DOHH2 (cell line): Measurements from ENCODE around the gene ITGAL.
"Not testable (repeated sequence)": the region's sequence is repeated elsewhere in the genome, so short reads cannot be mapped to it uniquely, and the experiment has no call there.

Source experiments
- H3F3A ChIP-seq: fragments of 200-600 bp; sonication (generic), shearing (Covaris generic); 2 replicates; pipeline ENCODE4 v1.6.0; 2016; ENCODE audit warnings: antibody characterized with exemption, mild to moderate bottlenecking; ENCODE audit not compliant: control insufficient read depth, insufficient read depth
- H3K27ac ChIP-seq: fragments of 200-600 bp; sonication (generic); 2 replicates; pipeline ENCODE4 v1.5.1; 2014; ENCODE audit warnings: low read depth, mild to moderate bottlenecking, low read length, moderate library complexity
- H3K27me3 ChIP-seq: fragments of 200-600 bp; sonication (generic); 2 replicates; pipeline ENCODE4 v1.6.1; 2014; ENCODE audit warnings: mild to moderate bottlenecking, low read length, mixed read lengths; ENCODE audit not compliant: control insufficient read depth
- H3K36me3 ChIP-seq: fragments of 200-600 bp; sonication (generic); 2 replicates; pipeline ENCODE4 v1.6.1; 2014; ENCODE audit warnings: mild to moderate bottlenecking, low read length, moderate library complexity, mixed read lengths; ENCODE audit not compliant: control insufficient read depth
- H3K4me1 ChIP-seq: fragments of 200-600 bp; sonication (generic); 2 replicates; pipeline ENCODE4 v1.6.1; 2014; ENCODE audit warnings: mild to moderate bottlenecking, low read length, mixed read lengths; ENCODE audit not compliant: control insufficient read depth
- H3K4me2 ChIP-seq: fragments of 200-600 bp; sonication (generic); 2 replicates; pipeline ENCODE4 v1.6.0; 2014; ENCODE audit warnings: mild to moderate bottlenecking, low read length, moderate library complexity
- H3K4me3 ChIP-seq: fragments of 200-600 bp; sonication (generic); 2 replicates; pipeline ENCODE4 v1.5.1; 2014; ENCODE audit warnings: mild to moderate bottlenecking, low read length, mixed read lengths
- H3K79me2 ChIP-seq: fragments of 200-600 bp; sonication (generic); 2 replicates; pipeline ENCODE4 v1.6.1; 2014; ENCODE audit warnings: mild to moderate bottlenecking, low read length, mixed read lengths; ENCODE audit not compliant: control insufficient read depth
- H3K9me2 ChIP-seq: fragments of 200-600 bp; sonication (generic); replicated peaks from 2 replicates; pipeline ENCODE4 v1.6.1; 2014; ENCODE audit warnings: mild to moderate bottlenecking, low read length, mixed read lengths; ENCODE audit not compliant: control insufficient read depth
- H3K9me3 ChIP-seq: fragments of 200-600 bp; sonication (generic); 2 replicates; pipeline ENCODE4 v1.6.1; 2014; ENCODE audit warnings: antibody characterized with exemption, low read length, mixed read lengths; ENCODE audit not compliant: control insufficient read depth, insufficient read depth
- H4K20me1 ChIP-seq: fragments of 200-600 bp; sonication (generic); 2 replicates; pipeline ENCODE4 v1.6.0; 2014; ENCODE audit warnings: low read depth, mild to moderate bottlenecking, antibody characterized with exemption, low read length, moderate library complexity; ENCODE audit not compliant: control insufficient read depth, insufficient read depth
- EZH2phosphoT487 ChIP-seq: fragments of 200-600 bp; sonication (generic); IDR thresholded peaks from 2 replicates; pipeline ENCODE4 v1.6.1; 2017; ENCODE audit warnings: borderline replicate concordance, mild to moderate bottlenecking, antibody characterized with exemption, low read length, moderate library complexity, mixed read lengths
- TF ChIP-seq, protein P1 (sequence below): fragments of 200-600 bp; sonication (generic); IDR thresholded peaks from one replicate; pipeline ENCODE4 v1.5.1; 2014; ENCODE audit warnings: antibody characterized with exemption, mild to moderate bottlenecking, low read depth, low read length; ENCODE audit not compliant: poor library complexity, severe bottlenecking

The ITGAL gene

DNA sequence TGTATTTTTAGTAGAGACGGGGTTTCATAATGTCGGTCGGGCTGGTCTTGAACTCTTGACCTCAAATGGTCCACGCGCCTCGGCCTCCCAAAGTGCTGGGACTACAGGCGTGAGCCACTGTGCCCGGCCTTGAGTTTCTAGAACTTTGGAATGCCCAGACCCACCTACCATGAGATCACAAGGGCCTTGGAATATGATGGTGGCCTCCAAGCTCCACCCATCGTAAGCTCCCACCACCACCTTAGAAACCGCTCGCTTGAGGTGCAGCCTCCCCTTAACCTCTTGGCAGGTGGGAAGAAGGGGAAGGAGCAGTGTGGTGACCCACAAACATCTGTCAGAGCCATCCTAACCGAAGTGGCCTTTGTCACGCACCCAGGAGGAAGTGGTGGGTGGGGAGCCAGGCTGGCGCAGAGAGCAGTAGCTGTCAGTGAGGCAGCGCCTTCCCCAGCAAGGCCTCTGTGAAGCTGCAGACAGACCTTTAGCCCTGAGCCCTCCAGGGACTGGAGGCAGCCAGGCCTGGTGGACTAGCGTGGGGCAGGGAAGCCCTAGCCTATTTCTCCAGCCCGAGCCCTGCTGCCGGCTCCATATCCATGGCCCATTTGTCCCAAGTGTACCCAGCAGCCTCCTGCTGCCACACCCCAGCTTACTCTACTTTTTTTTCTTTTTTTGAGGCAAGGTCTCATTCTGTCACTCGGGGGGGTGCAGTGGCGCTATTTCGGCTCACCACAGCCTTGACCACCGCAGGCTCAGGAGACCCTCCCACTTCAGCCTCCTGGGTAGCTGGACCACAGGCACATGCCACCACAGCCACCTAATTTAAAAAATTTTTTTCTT lies 13.8 kb upstream of the ITGAL start:
- Histone ChIP-seq H3K9me2 (no peaks in the 10 kb centered on the region), H3K4me1 (peaks cover 98% of the 10 kb centered on the region)

DNA sequence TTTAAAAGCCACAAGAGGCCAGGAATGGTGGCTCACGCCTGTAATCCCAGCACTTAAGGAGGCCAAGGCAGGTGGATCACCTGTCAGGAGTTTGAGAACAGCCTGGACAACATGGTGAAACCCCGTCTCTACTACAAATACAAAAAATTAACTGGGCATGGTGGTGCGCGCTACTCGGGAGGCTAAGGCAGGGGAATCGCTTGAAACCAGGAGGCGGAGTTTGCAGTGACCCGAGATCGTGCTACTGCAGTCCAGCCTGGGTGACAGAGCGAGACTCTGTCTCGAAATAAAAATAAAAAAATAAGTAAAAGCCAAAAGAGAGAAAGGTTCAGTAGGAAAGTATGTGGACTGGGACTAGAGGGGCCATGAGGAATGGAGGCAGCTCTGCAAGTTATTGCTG lies 13.1 kb upstream of the ITGAL start:
- H3K36me3 ChIP-seq, result peaks cover 4% of the 10 kb centered on the region; the same call in 1 of the 2 replicates
- H3K79me2 ChIP-seq, result peaks cover 28% of the 10 kb centered on the region
- peaks cover 98% of the 10 kb centered on the region for H3K4me1 ChIP-seq
- no peaks in the 10 kb centered on the region for H3K27me3 ChIP-seq
- H3K9me3 ChIP-seq, result no peaks in the 10 kb centered on the region
- no peaks in the 10 kb centered on the region for H3K9me2 ChIP-seq
- peak overlapping the region; percentile 62 for H3K4me3 ChIP-seq
- H3K4me2 ChIP-seq, result peak overlapping the region; percentile 76
- no peaks in the 10 kb centered on the region for H4K20me1 ChIP-seq
- peaks cover 48% of the 10 kb centered on the region for H3F3A ChIP-seq
- TF ChIP-seq, protein P1, sequence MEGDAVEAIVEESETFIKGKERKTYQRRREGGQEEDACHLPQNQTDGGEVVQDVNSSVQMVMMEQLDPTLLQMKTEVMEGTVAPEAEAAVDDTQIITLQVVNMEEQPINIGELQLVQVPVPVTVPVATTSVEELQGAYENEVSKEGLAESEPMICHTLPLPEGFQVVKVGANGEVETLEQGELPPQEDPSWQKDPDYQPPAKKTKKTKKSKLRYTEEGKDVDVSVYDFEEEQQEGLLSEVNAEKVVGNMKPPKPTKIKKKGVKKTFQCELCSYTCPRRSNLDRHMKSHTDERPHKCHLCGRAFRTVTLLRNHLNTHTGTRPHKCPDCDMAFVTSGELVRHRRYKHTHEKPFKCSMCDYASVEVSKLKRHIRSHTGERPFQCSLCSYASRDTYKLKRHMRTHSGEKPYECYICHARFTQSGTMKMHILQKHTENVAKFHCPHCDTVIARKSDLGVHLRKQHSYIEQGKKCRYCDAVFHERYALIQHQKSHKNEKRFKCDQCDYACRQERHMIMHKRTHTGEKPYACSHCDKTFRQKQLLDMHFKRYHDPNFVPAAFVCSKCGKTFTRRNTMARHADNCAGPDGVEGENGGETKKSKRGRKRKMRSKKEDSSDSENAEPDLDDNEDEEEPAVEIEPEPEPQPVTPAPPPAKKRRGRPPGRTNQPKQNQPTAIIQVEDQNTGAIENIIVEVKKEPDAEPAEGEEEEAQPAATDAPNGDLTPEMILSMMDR, result no peak
- TF ChIP-seq EZH2phosphoT487, result no peak
- H3K27ac ChIP-seq, result peak overlapping the region; percentile 97

More for the DNA sequence above, 13.8 kb upstream of the ITGAL start:
- H3K4me3 ChIP-seq, result peak overlapping the region; percentile 62
- peak overlapping the region; percentile 97 for H3K27ac ChIP-seq
- H3K36me3 ChIP-seq, result peaks cover 4% of the 10 kb centered on the region; the same call in 1 of the 2 replicates
- no peak for TF ChIP-seq EZH2phosphoT487
- TF ChIP-seq, protein P1, result peak; percentile 25
- peaks cover 34% of the 10 kb centered on the region for H3K79me2 ChIP-seq
- no peaks in the 10 kb centered on the region for H4K20me1 ChIP-seq
- no peaks in the 10 kb centered on the region for H3K27me3 ChIP-seq
- H3F3A ChIP-seq, result peaks cover 51% of the 10 kb centered on the region
- no peaks in the 10 kb centered on the region for H3K9me3 ChIP-seq
- peak overlapping the region; percentile 76 for H3K4me2 ChIP-seq

DNA sequence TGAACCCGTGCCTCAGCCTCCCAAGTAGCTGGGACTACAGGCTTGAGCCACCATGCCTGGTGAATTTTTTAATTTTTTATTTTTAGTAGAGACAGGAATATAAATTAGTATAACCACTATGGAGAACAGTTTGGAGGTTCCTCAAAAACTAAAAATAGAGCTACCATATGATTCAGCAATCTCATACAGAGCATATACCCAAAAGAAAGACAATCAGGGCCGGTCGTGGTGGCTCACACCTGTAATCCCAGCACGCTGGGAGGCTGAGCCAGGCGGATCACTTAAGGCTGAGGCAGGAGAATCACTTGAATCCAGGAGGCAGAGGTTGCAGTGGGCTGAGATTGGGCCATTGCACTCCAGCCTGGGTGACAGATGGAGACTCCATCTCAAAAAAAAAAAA lies 11.1 kb upstream of the ITGAL start:
- H3K27me3 ChIP-seq, H3K36me3 ChIP-seq, H4K20me1 ChIP-seq, H3K9me2 ChIP-seq, H3K9me3 ChIP-seq: not testable (repeated sequence)
- Histone ChIP-seq H3K4me1 (peaks cover 98% of the 10 kb centered on the region), H3K27ac (peak overlapping the region; percentile 83), H3K79me2 (peaks cover 14% of the 10 kb centered on the region), H3K4me3 (0 out of 2 replicates have a peak overlapping the region, but pooled peaks have one; percentile 23), H3F3A (peaks cover 45% of the 10 kb centered on the region), H3K4me2 (peak overlapping the region; percentile 48)

DNA sequence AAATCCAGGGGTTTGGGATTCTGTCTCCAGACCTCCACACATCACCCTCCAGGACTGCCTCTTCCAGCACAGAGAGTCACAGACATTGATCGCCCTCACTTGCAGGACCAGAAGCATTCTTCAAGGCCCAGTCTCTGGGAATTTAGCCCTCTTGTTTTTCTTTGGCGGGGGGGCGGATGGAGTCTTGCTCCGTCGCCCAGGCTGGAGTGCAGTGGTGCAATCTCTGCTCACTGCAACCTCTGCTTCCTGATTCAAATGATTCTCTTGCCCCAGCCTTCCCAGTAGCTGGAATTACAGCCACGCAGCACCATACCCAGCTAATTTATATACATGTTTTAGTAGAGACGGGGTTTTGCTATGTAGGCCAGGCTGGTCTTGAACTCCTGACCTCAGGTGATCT lies 8.5 kb upstream of the ITGAL start:
- peaks cover 87% of the 10 kb centered on the region for H3K4me1 ChIP-seq
- H3F3A ChIP-seq, result peaks cover 46% of the 10 kb centered on the region
- no peak overlapping the region for H3K4me3 ChIP-seq
- H3K27me3 ChIP-seq, result no peaks in the 10 kb centered on the region
- no peaks in the 10 kb centered on the region for H3K36me3 ChIP-seq
- H3K9me2 ChIP-seq, result no peaks in the 10 kb centered on the region
- H3K27ac ChIP-seq, result peak overlapping the region; percentile 83
- no peaks in the 10 kb centered on the region for H3K79me2 ChIP-seq
- no peaks in the 10 kb centered on the region for H4K20me1 ChIP-seq
- no peak overlapping the region for H3K4me2 ChIP-seq
- no peaks in the 10 kb centered on the region for H3K9me3 ChIP-seq
- no peak for TF ChIP-seq EZH2phosphoT487
- TF ChIP-seq, protein P1, result no peak
